Osteoblast (primary cell): ENCODE results near the gene TSSK3. TPM values are rescaled to one million over a fixed set of nuclear protein-coding genes. Genes with fewer than 3 reads are reported as not detected.

Experiments used
- DNase-seq: peaks from one replicate; pipeline ENCODE4 v3.0.0; 2011; ENCODE audit warnings: low spot score, mixed read lengths; ENCODE audit not compliant: insufficient read length; ENCODE audit errors: missing footprints
- H2AFZ ChIP-seq: 2 replicates; pipeline ENCODE4 v1.6.0; 2011; ENCODE audit warnings: mild to moderate bottlenecking, low read length
- H3K27ac ChIP-seq: 2 replicates; pipeline ENCODE4 v1.5.1; 2011; ENCODE audit warnings: mild to moderate bottlenecking, low read depth, low read length, moderate library complexity
- H3K27me3 ChIP-seq: 2 replicates; pipeline ENCODE4 v1.6.0; 2012; ENCODE audit warnings: mild to moderate bottlenecking, control low read depth, inconsistent platforms, low read length, moderate library complexity; ENCODE audit not compliant: insufficient read depth
- H3K36me3 ChIP-seq: 2 replicates; pipeline ENCODE4 v1.5.1; 2011; ENCODE audit warnings: mild to moderate bottlenecking, low read length, control low read depth, moderate library complexity; ENCODE audit not compliant: insufficient read depth
- H3K4me1 ChIP-seq: 2 replicates; pipeline ENCODE4 v1.5.1; 2011; ENCODE audit warnings: mild to moderate bottlenecking, low read length, control low read depth, moderate library complexity; ENCODE audit not compliant: insufficient read depth
- H3K4me2 ChIP-seq: 2 replicates; pipeline ENCODE4 v1.6.0; 2011; ENCODE audit warnings: mild to moderate bottlenecking, low read length; ENCODE audit not compliant: insufficient read depth
- H3K4me3 ChIP-seq: fragments of 200-600 bp; sonication (generic); 3 replicates; pipeline ENCODE4 v1.5.1; 2012; ENCODE audit warnings: mild to moderate bottlenecking, low read length, inconsistent platforms; ENCODE audit not compliant: insufficient read depth
- H3K79me2 ChIP-seq: 2 replicates; pipeline ENCODE4 v1.6.0; 2012; ENCODE audit warnings: mild to moderate bottlenecking, low read length, control low read depth, inconsistent platforms; ENCODE audit not compliant: insufficient read depth
- H3K9me3 ChIP-seq: 2 replicates; pipeline ENCODE4 v1.5.1; 2011; ENCODE audit warnings: low read depth, low read length, control low read depth
- H4K20me1 ChIP-seq: 2 replicates; pipeline ENCODE4 v1.6.0; 2012; ENCODE audit warnings: mild to moderate bottlenecking, low read length, control low read depth; ENCODE audit not compliant: insufficient read depth
- CTCF ChIP-seq: IDR thresholded peaks from 2 replicates; pipeline ENCODE4 v1.5.1; 2011; ENCODE audit warnings: mild to moderate bottlenecking, low read depth, low read length, moderate library complexity; ENCODE audit errors: extremely low read depth
- total RNA-seq: library from RNA; depleted of rRNA; stranded (reverse); fragments of >200 nt; gene quantifications from 2 replicates; pipeline ENCODE4 v1.2.3, GENCODE V29; 2012

The TSSK3 gene
- total RNA-seq, 1 donor, result 1.8 TPM

GRCh38 chr1:32336963-32337675, 25.2 kb upstream of the TSSK3 start:
- Histone ChIP-seq H2AFZ (no peak overlapping the region), H3K4me2 (peak overlapping the region; percentile 84), H3K27ac (no peak overlapping the region)

DNA sequence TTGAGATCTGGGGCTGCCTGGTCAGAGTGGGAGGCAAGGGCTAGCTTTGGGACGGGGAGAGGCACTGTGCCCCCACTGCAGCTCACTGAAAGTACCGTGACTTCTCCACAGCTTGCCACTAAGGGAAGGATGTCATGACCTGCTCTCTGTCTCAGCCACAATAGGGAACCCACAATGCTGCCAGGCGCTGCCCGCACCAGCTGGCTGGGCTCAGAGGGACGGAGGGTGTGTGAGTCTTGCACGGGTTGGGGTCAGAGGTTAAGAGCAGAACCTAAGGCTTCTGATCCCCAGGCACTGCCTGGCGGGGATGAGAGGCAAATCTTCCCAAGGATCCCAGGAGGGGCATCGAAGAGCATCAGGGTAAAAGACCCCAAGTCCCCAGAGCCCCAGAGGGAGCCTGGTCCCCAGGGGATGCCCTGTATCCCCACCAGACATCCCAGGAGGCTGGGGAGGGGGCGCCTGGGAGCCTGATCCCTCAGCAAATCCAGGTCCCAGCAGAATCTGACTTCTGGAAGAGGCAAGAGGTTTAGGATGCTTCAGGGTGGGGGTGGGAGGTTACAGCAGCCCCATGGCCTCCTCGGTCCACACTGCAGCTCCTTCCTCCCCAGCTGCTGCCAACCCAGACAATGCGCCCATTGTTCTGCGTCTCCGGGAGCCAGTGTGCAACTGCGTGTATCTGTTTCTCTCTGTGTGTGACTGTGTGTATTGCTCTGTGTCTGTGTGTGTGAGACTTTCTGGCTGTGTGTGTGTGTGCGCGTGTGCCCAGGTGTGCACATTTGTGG, 24.3 kb upstream of the TSSK3 start:
- no peak for DNase-seq
- Histone ChIP-seq H2AFZ (no peak overlapping the region), H3K4me2 (no peak overlapping the region)

More at GRCh38 chr1:32336963-32337675, 25.2 kb upstream of the TSSK3 start:
- H3K79me2 ChIP-seq, result no peaks in the 10 kb centered on the region
- no peaks in the 10 kb centered on the region for H3K9me3 ChIP-seq
- no peak overlapping the region for H3K4me3 ChIP-seq
- peaks cover 13% of the 10 kb centered on the region for H3K36me3 ChIP-seq
- TF ChIP-seq CTCF, result no peak
- H3K27me3 ChIP-seq, result no peaks in the 10 kb centered on the region
- peak; percentile 82 for DNase-seq
- peaks cover 16% of the 10 kb centered on the region for H4K20me1 ChIP-seq
- peaks cover 12% of the 10 kb centered on the region for H3K4me1 ChIP-seq

GRCh38 chr1:32338637-32339145, 23.6 kb upstream of the TSSK3 start:
- H3K27ac ChIP-seq, result no peak overlapping the region
- no peak overlapping the region for H3K4me3 ChIP-seq

More for the DNA sequence above, 24.3 kb upstream of the TSSK3 start:
- Histone ChIP-seq H3K4me1 (peaks cover 12% of the 10 kb centered on the region), H3K9me3 (no peaks in the 10 kb centered on the region), H3K27me3 (no peaks in the 10 kb centered on the region), H3K36me3 (peaks cover 9% of the 10 kb centered on the region), H3K79me2 (no peaks in the 10 kb centered on the region), H3K27ac (no peak overlapping the region), H4K20me1 (peaks cover 12% of the 10 kb centered on the region), H3K4me3 (no peak overlapping the region)
- TF ChIP-seq CTCF, result no peak

More at GRCh38 chr1:32338637-32339145, 23.6 kb upstream of the TSSK3 start:
- H3K4me1 ChIP-seq, result peaks cover 12% of the 10 kb centered on the region
- H3K79me2 ChIP-seq, result no peaks in the 10 kb centered on the region
- H3K36me3 ChIP-seq, result peaks cover 5% of the 10 kb centered on the region
- TF ChIP-seq CTCF, result no peak
- no peaks in the 10 kb centered on the region for H3K9me3 ChIP-seq
- no peak overlapping the region for H2AFZ ChIP-seq
- H4K20me1 ChIP-seq, result peaks cover 12% of the 10 kb centered on the region
- no peaks in the 10 kb centered on the region for H3K27me3 ChIP-seq
- DNase-seq, result peak; percentile 45
- H3K4me2 ChIP-seq, result no peak overlapping the region
